GM20431 (cell line): Measurements from ENCODE around the gene LARGE1.

ENCODE experiments used
- in situ Hi-C: fragments of 300-500 bp; cut with MseI, MboI; formaldehyde crosslinking; loops from one replicate; pipeline ENCODE4 v1.15.0; 2020; ENCODE audit warnings: low sequenced_read_pairs; ENCODE audit not compliant: unreplicated experiment

LARGE1 gene

GRCh38 chr22:33831651-33832050, 88.6 kb downstream of the LARGE1 start:
- in situ Hi-C loops = no loop called here

- in situ Hi-C loops = no loop called here
Observed at GRCh38 chr22:33831207-33831606, 89.1 kb downstream of the LARGE1 start.

- in situ Hi-C loops = no loop called here
Observed at GRCh38 chr22:33829546-33830280, 90.6 kb downstream of the LARGE1 start.

- in situ Hi-C loops = no loop called here
Observed at GRCh38 chr22:33828302-33828701, 92.0 kb downstream of the LARGE1 start.

GRCh38 chr22:33825761-33826160, 94.5 kb downstream of the LARGE1 start:
- in situ Hi-C loops = no loop called here

GRCh38 chr22:33823552-33823951, 96.7 kb downstream of the LARGE1 start:
- in situ Hi-C loops = no loop called here

GRCh38 chr22:33821290-33821689, 99.0 kb downstream of the LARGE1 start:
- in situ Hi-C loops = no loop called here

GRCh38 chr22:33819743-33820142, 100.5 kb downstream of the LARGE1 start:
- in situ Hi-C loops = no loop called here

GRCh38 chr22:33817512-33818127, 102.7 kb downstream of the LARGE1 start:
- in situ Hi-C loops = no loop called here

GRCh38 chr22:33812360-33812977, 107.8 kb downstream of the LARGE1 start:
- in situ Hi-C loops = no loop called here

GRCh38 chr22:33811686-33812085, 108.6 kb downstream of the LARGE1 start:
- in situ Hi-C loops = no loop called here

- in situ Hi-C loops = no loop called here
Observed at GRCh38 chr22:33811208-33811607, 109.1 kb downstream of the LARGE1 start.

- in situ Hi-C loops = no loop called here
Observed at GRCh38 chr22:33807470-33807869, 112.8 kb downstream of the LARGE1 start.

GRCh38 chr22:33806191-33806590, 114.1 kb downstream of the LARGE1 start:
- in situ Hi-C loops = no loop called here

- in situ Hi-C loops = no loop called here
Observed at GRCh38 chr22:33803371-33804282, 116.6 kb downstream of the LARGE1 start.

GRCh38 chr22:33798401-33798800, 121.9 kb downstream of the LARGE1 start:
- in situ Hi-C loops = no loop called here

- in situ Hi-C loops = no loop called here
Observed at GRCh38 chr22:33796494-33796893, 123.8 kb downstream of the LARGE1 start.

- in situ Hi-C loops = no loop called here
Observed at GRCh38 chr22:33793475-33793874, 126.8 kb downstream of the LARGE1 start.

GRCh38 chr22:33792832-33793231, 127.4 kb downstream of the LARGE1 start:
- in situ Hi-C loops = no loop called here

- in situ Hi-C loops = no loop called here
Observed at GRCh38 chr22:33789690-33790253, 130.5 kb downstream of the LARGE1 start.
